CD4-positive, alpha-beta T cell treated with Interleukin-21 for 1 hour (primary cell): ENCODE measurements around the gene RBM20.

ENCODE experiments used
- DNase-seq: peaks from one replicate; pipeline ENCODE4 v3.0.0-alpha.2; 2020

Gene RBM20

GRCh38 chr10:110841767-110842267 lies 197.7 kb downstream of the RBM20 start:
- no peak for DNase-seq

GRCh38 chr10:110842326-110842904 lies 198.3 kb downstream of the RBM20 start:
- no peak for DNase-seq

GRCh38 chr10:110843031-110843430 lies 198.9 kb downstream of the RBM20 start:
- peak; percentile 69 for DNase-seq

- DNase-seq: no peak
Measured at GRCh38 chr10:110843796-110844616, 199.9 kb downstream of the RBM20 start.

GRCh38 chr10:110844617-110844881 lies 200.4 kb downstream of the RBM20 start:
- DNase-seq: no peak

- DNase-seq: no peak
Measured at GRCh38 chr10:110845192-110845755, 201.1 kb downstream of the RBM20 start.

- no peak for DNase-seq
Measured at GRCh38 chr10:110845756-110846620, 201.9 kb downstream of the RBM20 start.

- DNase-seq: no peak
Measured at GRCh38 chr10:110847374-110847773, 203.2 kb downstream of the RBM20 start.

- DNase-seq: no peak
Measured at GRCh38 chr10:110848106-110848505, 204.0 kb downstream of the RBM20 start.

GRCh38 chr10:110850099-110850498 lies 206.0 kb downstream of the RBM20 start:
- DNase-seq: peak; percentile 52

GRCh38 chr10:110851020-110851612 lies 207.0 kb downstream of the RBM20 start:
- no peak for DNase-seq

GRCh38 chr10:110852255-110852896 lies 208.2 kb downstream of the RBM20 start:
- no peak for DNase-seq

GRCh38 chr10:110852947-110853346 lies 208.8 kb downstream of the RBM20 start:
- DNase-seq: no peak

- DNase-seq: no peak
Measured at GRCh38 chr10:110853921-110854605, 209.9 kb downstream of the RBM20 start.

GRCh38 chr10:110857265-110858171 lies 213.4 kb downstream of the RBM20 start:
- peak; percentile 46 for DNase-seq

- DNase-seq: no peak
Measured at GRCh38 chr10:110858297-110858934, 214.3 kb downstream of the RBM20 start.

- DNase-seq: no peak
Measured at GRCh38 chr10:110859206-110859972, 215.3 kb downstream of the RBM20 start.

- no peak for DNase-seq
Measured at GRCh38 chr10:110859973-110860376, 215.8 kb downstream of the RBM20 start.

GRCh38 chr10:110860576-110861241 lies 216.6 kb downstream of the RBM20 start:
- peak; percentile 80 for DNase-seq
